Measurements from ENCODE around the gene ZEB1. TPM values are rescaled to one million over a fixed set of nuclear protein-coding genes. Genes with fewer than 3 reads are reported as not detected.
A peak's percentile ranks its signal among the peaks of the same experiment; 100 is the strongest.

ZEB1 gene
- total RNA-seq, 2 donors from 2014 or later: 0.84 TPM

- Mint-ChIP-seq H3K36me3 (ENCODE audit: low read depth) (no peaks in the 10 kb centered on the region), H3K27ac (no peak overlapping the region), H3K27me3 (ENCODE audit: insufficient read depth) (peaks cover 63% of the 10 kb centered on the region), H3K4me1 (peaks cover 6% of the 10 kb centered on the region), H3K9me3 (no peaks in the 10 kb centered on the region), H3K4me3 (peak overlapping the region; percentile 85)
- Histone ChIP-seq H3K27ac (ENCODE audit: low read depth, low read length) (no peak overlapping the region), H3K9me3 (ENCODE audit: control insufficient read depth, low read length) (no peaks in the 10 kb centered on the region), H3K27me3 (ENCODE audit: control insufficient read depth, insufficient read depth, low read length, poor library complexity, severe bottlenecking) (peaks cover 31% of the 10 kb centered on the region), H3K36me3 (ENCODE audit: control insufficient read depth, insufficient read depth, low read length) (no peaks in the 10 kb centered on the region), H3K9ac (ENCODE audit: extremely low read depth, low read length, poor library complexity, severe bottlenecking) (peak overlapping the region; percentile 50), H3K4me1 (ENCODE audit: control insufficient read depth, insufficient read depth, low read length) (no peaks in the 10 kb centered on the region), H3K4me3 (ENCODE audit: low read length) (peak overlapping the region; percentile 82)
- 0% methylated on average over 14 to 32 of the region's 32 CpGs for WGBS, 2 experiments (ENCODE audit: insufficient coverage in 1 of 2, insufficient read length in 1 of 2)
- TF ChIP-seq, protein P1, sequence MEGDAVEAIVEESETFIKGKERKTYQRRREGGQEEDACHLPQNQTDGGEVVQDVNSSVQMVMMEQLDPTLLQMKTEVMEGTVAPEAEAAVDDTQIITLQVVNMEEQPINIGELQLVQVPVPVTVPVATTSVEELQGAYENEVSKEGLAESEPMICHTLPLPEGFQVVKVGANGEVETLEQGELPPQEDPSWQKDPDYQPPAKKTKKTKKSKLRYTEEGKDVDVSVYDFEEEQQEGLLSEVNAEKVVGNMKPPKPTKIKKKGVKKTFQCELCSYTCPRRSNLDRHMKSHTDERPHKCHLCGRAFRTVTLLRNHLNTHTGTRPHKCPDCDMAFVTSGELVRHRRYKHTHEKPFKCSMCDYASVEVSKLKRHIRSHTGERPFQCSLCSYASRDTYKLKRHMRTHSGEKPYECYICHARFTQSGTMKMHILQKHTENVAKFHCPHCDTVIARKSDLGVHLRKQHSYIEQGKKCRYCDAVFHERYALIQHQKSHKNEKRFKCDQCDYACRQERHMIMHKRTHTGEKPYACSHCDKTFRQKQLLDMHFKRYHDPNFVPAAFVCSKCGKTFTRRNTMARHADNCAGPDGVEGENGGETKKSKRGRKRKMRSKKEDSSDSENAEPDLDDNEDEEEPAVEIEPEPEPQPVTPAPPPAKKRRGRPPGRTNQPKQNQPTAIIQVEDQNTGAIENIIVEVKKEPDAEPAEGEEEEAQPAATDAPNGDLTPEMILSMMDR (conservative IDR thresholded peaks at IDR 0.05): no peak
- DNase-seq: no peak
These were observed 598 bp upstream of the ZEB1 start for GRCh38 chr10:31318382-31318853.

DNA sequence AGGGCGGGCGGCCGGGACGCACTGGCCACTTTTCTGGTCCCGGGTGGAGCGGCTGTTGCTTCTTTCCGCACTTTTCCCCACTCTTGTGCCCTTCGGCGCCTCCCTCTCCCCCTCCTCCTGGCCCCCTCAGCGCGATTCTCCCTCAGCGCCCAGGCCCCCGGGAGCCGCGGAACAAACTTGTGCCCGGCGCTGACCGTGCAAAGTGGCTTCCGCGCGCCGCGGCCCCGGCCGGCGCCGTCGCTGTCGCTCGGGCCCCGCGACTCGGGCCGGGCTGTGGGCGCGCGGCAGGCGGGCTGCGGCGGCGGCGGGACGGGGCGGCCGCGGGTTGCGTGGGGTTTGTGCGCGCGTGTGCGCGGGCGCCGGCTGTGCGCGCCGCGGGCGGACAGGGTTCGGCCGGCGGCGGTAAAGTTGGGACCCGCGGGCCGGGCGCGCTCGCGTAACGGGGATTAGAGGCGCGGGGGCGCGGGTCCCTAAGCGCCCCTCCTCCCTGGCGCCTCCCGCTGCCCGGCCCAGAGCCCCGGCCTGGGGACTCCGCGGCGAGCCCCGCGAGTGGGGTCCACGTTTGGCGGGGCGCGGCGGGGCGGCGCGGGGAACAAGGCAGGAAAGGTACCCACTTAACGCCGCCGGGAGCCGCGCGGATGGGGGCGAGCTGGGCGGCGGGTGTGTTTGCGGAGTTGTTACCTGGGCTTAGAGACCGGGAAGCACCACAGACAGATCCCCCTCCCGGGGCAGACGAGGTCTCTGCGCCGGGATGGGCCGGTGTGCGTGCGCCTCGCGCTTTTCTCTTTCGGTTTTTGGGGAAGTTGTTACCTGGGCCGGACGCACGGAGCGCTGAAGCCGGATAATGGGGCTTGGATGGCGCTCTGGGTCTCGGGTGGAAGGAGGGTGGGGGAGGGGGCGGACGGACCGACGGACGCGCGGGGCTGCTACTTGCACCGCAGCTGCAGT is 860 bp downstream of the ZEB1 start:
- no peak overlapping the region for H3K9ac ChIP-seq (ENCODE audit: extremely low read depth, low read length, poor library complexity, severe bottlenecking)
- no peaks in the 10 kb centered on the region for H3K36me3 ChIP-seq (ENCODE audit: control insufficient read depth, insufficient read depth, low read length)
- no peaks in the 10 kb centered on the region for H3K9me3 ChIP-seq (ENCODE audit: control insufficient read depth, low read length)
- H3K36me3 Mint-ChIP-seq (ENCODE audit: low read depth): no peaks in the 10 kb centered on the region
- 0 to 1% methylated on average over 33 to 129 of the region's 129 CpGs for WGBS, 2 experiments (ENCODE audit: insufficient coverage in 1 of 2, insufficient read length in 1 of 2)
- peaks cover 6% of the 10 kb centered on the region for H3K4me1 Mint-ChIP-seq
- no peak overlapping the region for H3K27ac Mint-ChIP-seq
- H3K4me3 ChIP-seq (ENCODE audit: low read length): peak overlapping the region; percentile 84
- H3K4me1 ChIP-seq (ENCODE audit: control insufficient read depth, insufficient read depth, low read length): no peaks in the 10 kb centered on the region
- H3K27me3 ChIP-seq (ENCODE audit: control insufficient read depth, insufficient read depth, low read length, poor library complexity, severe bottlenecking): peaks cover 42% of the 10 kb centered on the region
- no peaks in the 10 kb centered on the region for H3K9me3 Mint-ChIP-seq
- peaks cover 71% of the 10 kb centered on the region for H3K27me3 Mint-ChIP-seq (ENCODE audit: insufficient read depth)
- peak overlapping the region; percentile 85 for H3K4me3 Mint-ChIP-seq
- peak; percentile 76 for DNase-seq
- TF ChIP-seq, protein P1 (conservative IDR thresholded peaks at IDR 0.05): no peak
- H3K27ac ChIP-seq (ENCODE audit: low read depth, low read length): peak overlapping the region; percentile 48

DNA sequence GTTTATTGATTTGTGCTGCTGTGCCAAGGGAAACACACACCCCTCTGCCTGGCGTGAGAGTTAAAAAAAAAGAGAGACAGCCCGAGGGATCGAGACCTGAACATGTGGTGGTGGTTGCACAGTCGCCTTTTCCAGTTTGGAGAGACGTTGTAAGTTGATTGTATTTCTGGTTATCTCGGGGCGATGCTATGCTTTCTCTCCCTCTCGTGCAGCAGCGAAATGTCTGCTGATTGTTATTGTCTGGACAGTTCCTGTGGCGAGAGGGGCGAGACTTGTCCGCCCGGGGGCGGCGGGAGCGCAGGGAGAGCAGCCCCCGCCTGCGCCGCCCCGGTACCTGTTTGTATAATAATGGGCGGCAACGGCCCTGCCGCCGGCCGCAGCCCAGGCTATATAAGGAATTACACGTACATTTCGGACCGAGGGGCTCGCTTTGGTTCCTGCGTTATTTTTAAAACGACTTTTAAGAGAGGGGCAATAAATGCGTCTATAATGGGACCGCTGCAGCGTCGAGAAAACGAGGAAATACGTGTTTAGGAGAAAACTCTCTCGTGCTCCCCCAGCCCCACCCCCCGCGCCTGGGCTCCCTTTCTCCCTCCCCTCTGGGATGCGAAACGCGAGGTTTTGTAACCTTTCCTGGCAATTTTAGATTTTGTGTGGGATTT is 1.7 kb downstream of the ZEB1 start:
- Histone ChIP-seq H3K27ac (ENCODE audit: low read depth, low read length) (peak overlapping the region; percentile 59), H3K4me3 (ENCODE audit: low read length) (peak overlapping the region; percentile 84), H3K4me1 (ENCODE audit: control insufficient read depth, insufficient read depth, low read length) (no peaks in the 10 kb centered on the region), H3K9me3 (ENCODE audit: control insufficient read depth, low read length) (no peaks in the 10 kb centered on the region), H3K9ac (ENCODE audit: extremely low read depth, low read length, poor library complexity, severe bottlenecking) (no peak overlapping the region), H3K36me3 (ENCODE audit: control insufficient read depth, insufficient read depth, low read length) (no peaks in the 10 kb centered on the region), H3K27me3 (ENCODE audit: control insufficient read depth, insufficient read depth, low read length, poor library complexity, severe bottlenecking) (peaks cover 42% of the 10 kb centered on the region)
- WGBS, 2 experiments (ENCODE audit: insufficient coverage in 1 of 2, insufficient read length in 1 of 2): 0 to 1% methylated on average over 17 to 42 of the region's 43 CpGs
- Mint-ChIP-seq H3K4me3 (peak overlapping the region; percentile 85), H3K27me3 (ENCODE audit: insufficient read depth) (peaks cover 71% of the 10 kb centered on the region), H3K9me3 (no peaks in the 10 kb centered on the region), H3K4me1 (peaks cover 6% of the 10 kb centered on the region), H3K27ac (no peak overlapping the region), H3K36me3 (ENCODE audit: low read depth) (no peaks in the 10 kb centered on the region)
- TF ChIP-seq, protein P1 (conservative IDR thresholded peaks at IDR 0.05): peak; percentile 29
- DNase-seq: peak; percentile 57

Measured in endodermal cell (in vitro differentiated cells).